DOHH2 (cell line): Measurements from ENCODE around the gene RFTN2.

Experiments used
- H3F3A ChIP-seq: fragments of 200-600 bp; sonication (generic), shearing (Covaris generic); 2 replicates; pipeline ENCODE4 v1.6.0; 2016; ENCODE audit warnings: antibody characterized with exemption, mild to moderate bottlenecking; ENCODE audit not compliant: control insufficient read depth, insufficient read depth
- H3K27ac ChIP-seq: fragments of 200-600 bp; sonication (generic); 2 replicates; pipeline ENCODE4 v1.5.1; 2014; ENCODE audit warnings: low read depth, mild to moderate bottlenecking, low read length, moderate library complexity
- H3K27me3 ChIP-seq: fragments of 200-600 bp; sonication (generic); 2 replicates; pipeline ENCODE4 v1.6.1; 2014; ENCODE audit warnings: mild to moderate bottlenecking, low read length, mixed read lengths; ENCODE audit not compliant: control insufficient read depth
- H3K36me3 ChIP-seq: fragments of 200-600 bp; sonication (generic); 2 replicates; pipeline ENCODE4 v1.6.1; 2014; ENCODE audit warnings: mild to moderate bottlenecking, low read length, moderate library complexity, mixed read lengths; ENCODE audit not compliant: control insufficient read depth
- H3K4me1 ChIP-seq: fragments of 200-600 bp; sonication (generic); 2 replicates; pipeline ENCODE4 v1.6.1; 2014; ENCODE audit warnings: mild to moderate bottlenecking, low read length, mixed read lengths; ENCODE audit not compliant: control insufficient read depth
- H3K4me2 ChIP-seq: fragments of 200-600 bp; sonication (generic); 2 replicates; pipeline ENCODE4 v1.6.0; 2014; ENCODE audit warnings: mild to moderate bottlenecking, low read length, moderate library complexity
- H3K4me3 ChIP-seq: fragments of 200-600 bp; sonication (generic); 2 replicates; pipeline ENCODE4 v1.5.1; 2014; ENCODE audit warnings: mild to moderate bottlenecking, low read length, mixed read lengths
- H3K79me2 ChIP-seq: fragments of 200-600 bp; sonication (generic); 2 replicates; pipeline ENCODE4 v1.6.1; 2014; ENCODE audit warnings: mild to moderate bottlenecking, low read length, mixed read lengths; ENCODE audit not compliant: control insufficient read depth
- H3K9me2 ChIP-seq: fragments of 200-600 bp; sonication (generic); replicated peaks from 2 replicates; pipeline ENCODE4 v1.6.1; 2014; ENCODE audit warnings: mild to moderate bottlenecking, low read length, mixed read lengths; ENCODE audit not compliant: control insufficient read depth
- H3K9me3 ChIP-seq: fragments of 200-600 bp; sonication (generic); 2 replicates; pipeline ENCODE4 v1.6.1; 2014; ENCODE audit warnings: antibody characterized with exemption, low read length, mixed read lengths; ENCODE audit not compliant: control insufficient read depth, insufficient read depth
- H4K20me1 ChIP-seq: fragments of 200-600 bp; sonication (generic); 2 replicates; pipeline ENCODE4 v1.6.0; 2014; ENCODE audit warnings: low read depth, mild to moderate bottlenecking, antibody characterized with exemption, low read length, moderate library complexity; ENCODE audit not compliant: control insufficient read depth, insufficient read depth
- CTCF ChIP-seq: fragments of 200-600 bp; sonication (generic); IDR thresholded peaks from one replicate; pipeline ENCODE4 v1.5.1; 2014; ENCODE audit warnings: antibody characterized with exemption, mild to moderate bottlenecking, low read depth, low read length; ENCODE audit not compliant: poor library complexity, severe bottlenecking
- EZH2phosphoT487 ChIP-seq: fragments of 200-600 bp; sonication (generic); IDR thresholded peaks from 2 replicates; pipeline ENCODE4 v1.6.1; 2017; ENCODE audit warnings: borderline replicate concordance, mild to moderate bottlenecking, antibody characterized with exemption, low read length, moderate library complexity, mixed read lengths

Gene RFTN2

GRCh38 chr2:197666277-197666676 is 9.1 kb downstream of the RFTN2 start:
- H3K4me2 ChIP-seq, result no peak overlapping the region
- 0 out of 2 replicates have a peak, but pooled peaks cover 5% of the 10 kb centered on the region for H3K9me3 ChIP-seq
- no peaks in the 10 kb centered on the region for H3K36me3 ChIP-seq
- H4K20me1 ChIP-seq, result no peaks in the 10 kb centered on the region
- no peaks in the 10 kb centered on the region for H3K9me2 ChIP-seq
- H3K79me2 ChIP-seq, result no peaks in the 10 kb centered on the region
- H3K27ac ChIP-seq, result no peak overlapping the region
- H3K4me3 ChIP-seq, result no peak overlapping the region
- peaks cover 5% of the 10 kb centered on the region; the same call in 1 of the 2 replicates for H3K27me3 ChIP-seq
- peaks cover 3% of the 10 kb centered on the region; the same call in 1 of the 2 replicates for H3K4me1 ChIP-seq
- no peaks in the 10 kb centered on the region for H3F3A ChIP-seq
- no peak for TF ChIP-seq CTCF
- no peak for TF ChIP-seq EZH2phosphoT487

GRCh38 chr2:197661626-197662025 is 13.8 kb downstream of the RFTN2 start:
- Histone ChIP-seq H3K9me2 (no peaks in the 10 kb centered on the region), H4K20me1 (no peaks in the 10 kb centered on the region), H3K36me3 (no peaks in the 10 kb centered on the region), H3K4me1 (peaks cover 3% of the 10 kb centered on the region; the same call in 1 of the 2 replicates), H3K27me3 (no peaks in the 10 kb centered on the region), H3K4me2 (no peak overlapping the region), H3K79me2 (no peaks in the 10 kb centered on the region), H3K4me3 (no peak overlapping the region), H3K27ac (no peak overlapping the region), H3F3A (no peaks in the 10 kb centered on the region), H3K9me3 (0 out of 2 replicates have a peak, but pooled peaks cover 4% of the 10 kb centered on the region)
- TF ChIP-seq EZH2phosphoT487, result no peak
- no peak for TF ChIP-seq CTCF

GRCh38 chr2:197657562-197657961 is 17.8 kb downstream of the RFTN2 start:
- H3K9me2 ChIP-seq, result no peaks in the 10 kb centered on the region
- no peak overlapping the region for H3K4me3 ChIP-seq
- no peaks in the 10 kb centered on the region for H3K36me3 ChIP-seq
- TF ChIP-seq CTCF (no peak), EZH2phosphoT487 (no peak)
- no peaks in the 10 kb centered on the region for H3F3A ChIP-seq
- H3K4me2 ChIP-seq, result no peak overlapping the region
- H3K27ac ChIP-seq, result no peak overlapping the region
- H3K9me3 ChIP-seq, result no peaks in the 10 kb centered on the region
- no peaks in the 10 kb centered on the region for H3K4me1 ChIP-seq
- H4K20me1 ChIP-seq, result no peaks in the 10 kb centered on the region
- H3K27me3 ChIP-seq, result no peaks in the 10 kb centered on the region
- H3K79me2 ChIP-seq, result no peaks in the 10 kb centered on the region
